H1 (cell line): ENCODE measurements around the gene TRIM40.

Experiments used
- CBX5 ChIP-seq: fragments of 300-800, 300-1000 bp; sonication (generic); IDR thresholded peaks from 2 replicates; pipeline ENCODE4 v1.7.1; 2016; ENCODE audit warnings: antibody characterized with exemption, low read length, low read depth
- CTCF ChIP-seq, 3 experiments: IDR thresholded peaks; 1 replicate in 2 of 3; 2 replicates in 1 of 3; pipeline versions ENCODE4 v1.5.1 to v1.6.1; 2011; ENCODE audit warnings: low read length in 3 of 3, mild to moderate bottlenecking in 3 of 3, inconsistent platforms in 2 of 3, low read depth in 1 of 3, moderate library complexity in 1 of 3; ENCODE audit not compliant: insufficient read depth in 1 of 3; ENCODE audit errors: control extremely low read depth in 1 of 3
- RNF2 ChIP-seq: fragments of 200-900, 300-1000 bp; sonication (generic); IDR thresholded peaks from 2 replicates; pipeline ENCODE4 v1.7.1; 2016; ENCODE audit warnings: borderline replicate concordance, low read depth, mild to moderate bottlenecking, antibody characterized with exemption, low read length; ENCODE audit not compliant: poor library complexity, severe bottlenecking; ENCODE audit errors: missing control alignments
- SIX5 ChIP-seq: IDR thresholded peaks from 2 replicates; pipeline ENCODE4 v1.6.1; 2011; ENCODE audit warnings: mild to moderate bottlenecking, low read depth, low read length
- TAF1 ChIP-seq: IDR thresholded peaks from 2 replicates; pipeline ENCODE4 v1.6.1; 2011; ENCODE audit warnings: mild to moderate bottlenecking, low read depth, low read length
- USF2 ChIP-seq: IDR thresholded peaks from 2 replicates; pipeline ENCODE4 v1.6.1; 2011; ENCODE audit warnings: low read length, improper control_type of control experiment

GRCh38 chr6:30145818-30146217, 9.9 kb downstream of the TRIM40 start:
- TF ChIP-seq SIX5 (no peak), CTCF (IDR thresholded peaks at IDR 0.05; ENCODE audit: control extremely low read depth in 1 of 3, insufficient read depth in 1 of 3, low read depth in 1 of 3, low read length in 3 of 3) (no peak), RNF2 (no peak), CBX5 (no peak), USF2 (no peak), TAF1 (no peak)
